Measurements from ENCODE around the gene ZNF74. TPM values are rescaled to one million over a fixed set of nuclear protein-coding genes. Genes with fewer than 3 reads are reported as not detected.

Gene ZNF74
- total RNA-seq, 1 experiment from 2014 or later = 8.1 TPM

- TF ChIP-seq EZH2 (IDR thresholded peaks at IDR 0.05; ENCODE audit: low read depth) (no peak), CTCF (conservative IDR thresholded peaks at IDR 0.05) (no peak)
- Histone ChIP-seq H3K4me1 (replicated peaks; ENCODE audit: insufficient read depth) (no peaks in the 10 kb centered on the region), H4K20me1 (ENCODE audit: insufficient read depth) (no peaks in the 10 kb centered on the region), H3K27me3 (ENCODE audit: insufficient read depth, low read depth) (no peaks in the 10 kb centered on the region), H2AFZ (no peak overlapping the region), H3K4me3 (no peak overlapping the region), H3K9me2 (ENCODE audit: insufficient read depth) (no peaks in the 10 kb centered on the region), H3K79me2 (ENCODE audit: low read depth) (no peaks in the 10 kb centered on the region), H3K4me2 (no peak overlapping the region), H3F3A (ENCODE audit: insufficient read depth, low read depth) (no peaks in the 10 kb centered on the region), H3K36me3 (ENCODE audit: low read depth) (no peaks in the 10 kb centered on the region), H3K9me3 (ENCODE audit: insufficient read depth, low read depth) (no peaks in the 10 kb centered on the region), H3K27ac (no peak overlapping the region)
- CTCF ChIA-PET = no interaction called here
- no TSS peak for BruUV-seq (replicated peaks)
- DNase-seq = no peak
- intact Hi-C loops (cut with micrococcal nuclease; ENCODE audit: unreplicated experiment) = no loop called here
- POLR2A ChIA-PET (ENCODE audit: unreplicated experiment) = interaction anchor here (0.6 kb wide), 1 partner anchor 114 kb away, joined by 40 read pairs; no protein-coding TSS in a partner anchor
These were observed 9.2 kb downstream of the ZNF74 start for GRCh38 chr22:20402960-20403778.

GRCh38 chr22:20403779-20404140, 9.8 kb downstream of the ZNF74 start:
- no peak overlapping the region for H3K4me3 ChIP-seq
- no peak overlapping the region for H3K4me2 ChIP-seq
- ChIA-PET CTCF (no interaction called here), POLR2A (ENCODE audit: unreplicated experiment) (interaction anchor here (0.6 kb wide), 1 partner anchor 114 kb away, joined by 40 read pairs; no protein-coding TSS in a partner anchor)
- H3K36me3 ChIP-seq (ENCODE audit: low read depth) = no peaks in the 10 kb centered on the region
- no peaks in the 10 kb centered on the region for H3K9me2 ChIP-seq (ENCODE audit: insufficient read depth)
- no peaks in the 10 kb centered on the region for H4K20me1 ChIP-seq (ENCODE audit: insufficient read depth)
- H3K79me2 ChIP-seq (ENCODE audit: low read depth) = no peaks in the 10 kb centered on the region
- H2AFZ ChIP-seq = no peak overlapping the region
- H3K27me3 ChIP-seq (ENCODE audit: insufficient read depth, low read depth) = no peaks in the 10 kb centered on the region
- intact Hi-C loops (cut with micrococcal nuclease; ENCODE audit: unreplicated experiment) = no loop called here
- no peaks in the 10 kb centered on the region for H3K4me1 ChIP-seq (replicated peaks; ENCODE audit: insufficient read depth)
- no peak for TF ChIP-seq EZH2 (IDR thresholded peaks at IDR 0.05; ENCODE audit: low read depth)
- TF ChIP-seq CTCF (conservative IDR thresholded peaks at IDR 0.05) = no peak
- BruUV-seq (replicated peaks) = no TSS peak
- H3K27ac ChIP-seq = no peak overlapping the region
- H3K9me3 ChIP-seq (ENCODE audit: insufficient read depth, low read depth) = no peaks in the 10 kb centered on the region
- H3F3A ChIP-seq (ENCODE audit: insufficient read depth, low read depth) = no peaks in the 10 kb centered on the region
- no peak for DNase-seq

- Histone ChIP-seq H3K9me2 (ENCODE audit: insufficient read depth) (no peaks in the 10 kb centered on the region), H3K4me1 (replicated peaks; ENCODE audit: insufficient read depth) (no peaks in the 10 kb centered on the region), H3F3A (ENCODE audit: insufficient read depth, low read depth) (no peaks in the 10 kb centered on the region), H3K9me3 (ENCODE audit: insufficient read depth, low read depth) (no peaks in the 10 kb centered on the region), H3K4me3 (no peak overlapping the region), H3K4me2 (no peak overlapping the region), H2AFZ (no peak overlapping the region), H4K20me1 (ENCODE audit: insufficient read depth) (no peaks in the 10 kb centered on the region), H3K27ac (no peak overlapping the region), H3K27me3 (ENCODE audit: insufficient read depth, low read depth) (no peaks in the 10 kb centered on the region), H3K36me3 (ENCODE audit: low read depth) (no peaks in the 10 kb centered on the region), H3K79me2 (ENCODE audit: low read depth) (no peaks in the 10 kb centered on the region)
- intact Hi-C loops (cut with micrococcal nuclease; ENCODE audit: unreplicated experiment) = no loop called here
- no TSS peak for BruUV-seq (replicated peaks)
- POLR2A ChIA-PET (ENCODE audit: unreplicated experiment) = no interaction called here
- DNase-seq = no peak
- no peak for TF ChIP-seq CTCF (conservative IDR thresholded peaks at IDR 0.05)
- TF ChIP-seq EZH2 (IDR thresholded peaks at IDR 0.05; ENCODE audit: low read depth) = no peak
- CTCF ChIA-PET = no interaction called here
These were observed 10.9 kb downstream of the ZNF74 start for GRCh38 chr22:20404881-20405280.

All from PC-9 (cell line).